SIG-M5 (cell line): Measurements from ENCODE around the gene PATZ1.
"Not testable (repeated sequence)": the region's sequence is repeated elsewhere in the genome, so short reads cannot be mapped to it uniquely, and the experiment has no call there.

Experiments
- DNase-seq: peaks from one replicate; lab custom pipeline; 2025; lab: John Stamatoyannopoulos, UW

PATZ1 gene

GRCh38 chr22:31343235-31344191 is 2.6 kb downstream of the PATZ1 start:
- no peak for DNase-seq

GRCh38 chr22:31342389-31343140 is 3.6 kb downstream of the PATZ1 start:
- no peak for DNase-seq

- no peak for DNase-seq
Measured at GRCh38 chr22:31341386-31342088, 4.6 kb downstream of the PATZ1 start.

GRCh38 chr22:31340765-31341247 is 5.3 kb downstream of the PATZ1 start:
- DNase-seq, result no peak

- DNase-seq, result no peak
Measured at GRCh38 chr22:31340360-31340759, 5.8 kb downstream of the PATZ1 start.

- no peak for DNase-seq
Measured at GRCh38 chr22:31339148-31339832, 6.9 kb downstream of the PATZ1 start.

GRCh38 chr22:31337178-31337577 is 9.0 kb downstream of the PATZ1 start:
- DNase-seq, result no peak

- DNase-seq, result no peak
Measured at GRCh38 chr22:31334329-31334728, 11.8 kb downstream of the PATZ1 start.

- DNase-seq, result no peak
Measured at GRCh38 chr22:31333641-31334040, 12.5 kb downstream of the PATZ1 start.

GRCh38 chr22:31332886-31333285 is 13.3 kb downstream of the PATZ1 start:
- DNase-seq, result no peak

GRCh38 chr22:31332010-31332409 is 14.1 kb downstream of the PATZ1 start:
- DNase-seq, result no peak

GRCh38 chr22:31329453-31330215 is 16.5 kb downstream of the PATZ1 start:
- DNase-seq, result no peak

GRCh38 chr22:31329029-31329428 is 17.1 kb downstream of the PATZ1 start:
- no peak for DNase-seq

- DNase-seq, result no peak
Measured at GRCh38 chr22:31328544-31328960, 17.6 kb downstream of the PATZ1 start.

GRCh38 chr22:31327806-31328543 is 18.2 kb downstream of the PATZ1 start:
- no peak for DNase-seq

- no peak for DNase-seq
Measured at GRCh38 chr22:31326877-31327276, 19.3 kb downstream of the PATZ1 start.

- no peak for DNase-seq
Measured at GRCh38 chr22:31323578-31324550, 22.3 kb downstream of the PATZ1 start.

GRCh38 chr22:31321421-31321820 is 24.7 kb downstream of the PATZ1 start:
- DNase-seq, result no peak

GRCh38 chr22:31314220-31314619 is 31.9 kb downstream of the PATZ1 start:
- DNase-seq, result not testable (repeated sequence)
